ENCODE measurements around the gene KRTAP9-8.

- TF ChIP-seq CTCF (optimal IDR thresholded peaks at IDR 0.05 in 1 of 3, IDR thresholded peaks at IDR 0.05 in 1 of 3, conservative IDR thresholded peaks at IDR 0.05 in 1 of 3; ENCODE audit: extremely low read depth in 1 of 3, insufficient read depth in 2 of 3, low read length in 3 of 3) (no peak), EZH2 (IDR thresholded peaks at IDR 0.05; ENCODE audit: low read length) (no peak)
These were observed 13.5 kb downstream of the KRTAP9-8 start for GRCh38 chr17:41251261-41251660.
